Ascending aorta (tissue), 2 donors: ENCODE results near the gene ANKFN1. TPM values are rescaled to one million over a fixed set of nuclear protein-coding genes. Genes with fewer than 3 reads are reported as not detected.

Experiments
- DNase-seq, 2 donors: peaks; one replicate each; pipeline ENCODE4 v3.0.0-alpha.2; 2019; ENCODE audit warnings: low spot score in 2 of 2
- H3K27ac ChIP-seq, 2 donors: fragments of 200-600 bp; sonication (generic); one replicate each; pipeline ENCODE4 v1.5.1; 2016 to 2017; ENCODE audit warnings: mild to moderate bottlenecking in 1 of 2
- H3K27me3 ChIP-seq: fragments of 200-600 bp; sonication (generic); one replicate; pipeline ENCODE4 v1.5.1; 2017
- H3K36me3 ChIP-seq, 2 donors: fragments of 200-600 bp; sonication (generic); one replicate each; pipeline ENCODE4 v1.5.1; 2016
- H3K4me1 ChIP-seq, 2 donors: fragments of 200-600 bp; sonication (generic); one replicate each; pipeline ENCODE4 v1.5.1; 2016 to 2017; ENCODE audit warnings: mild to moderate bottlenecking in 1 of 2
- H3K4me3 ChIP-seq, 2 donors: fragments of 200-600 bp; sonication (generic); one replicate each; pipeline ENCODE4 v1.5.1; 2016 to 2017; ENCODE audit warnings: mild to moderate bottlenecking in 1 of 2
- H3K9me3 ChIP-seq, 2 donors: fragments of 200-600 bp; sonication (generic); one replicate each; pipeline ENCODE4 v1.5.1; 2016
- intact Hi-C: fragments of 100-400 bp; cut with DNase I; formaldehyde crosslinking; loops from one replicate; pipeline ENCODE4 v1.15.1; 2023
- total RNA-seq: library from RNA; depleted of rRNA; stranded (reverse); fragments of >200 nt; gene quantifications from one replicate; pipeline ENCODE4 v1.1.0, GENCODE V29; 2016
- TF ChIP-seq, protein P1 (sequence below), 3 experiments: fragments of 200-600 bp in 2 of 3; fragments of 450-650 bp in 1 of 3; sonication (generic) in 2 of 3; IDR thresholded peaks; one replicate each; pipeline ENCODE4 v1.5.1; 2016 to 2019; ENCODE audit warnings: antibody characterized with exemption in 3 of 3, mild to moderate bottlenecking in 1 of 3, moderate library complexity in 1 of 3

The ANKFN1 gene
- total RNA-seq, 1 donor from 2014 or later = not detected

DNA sequence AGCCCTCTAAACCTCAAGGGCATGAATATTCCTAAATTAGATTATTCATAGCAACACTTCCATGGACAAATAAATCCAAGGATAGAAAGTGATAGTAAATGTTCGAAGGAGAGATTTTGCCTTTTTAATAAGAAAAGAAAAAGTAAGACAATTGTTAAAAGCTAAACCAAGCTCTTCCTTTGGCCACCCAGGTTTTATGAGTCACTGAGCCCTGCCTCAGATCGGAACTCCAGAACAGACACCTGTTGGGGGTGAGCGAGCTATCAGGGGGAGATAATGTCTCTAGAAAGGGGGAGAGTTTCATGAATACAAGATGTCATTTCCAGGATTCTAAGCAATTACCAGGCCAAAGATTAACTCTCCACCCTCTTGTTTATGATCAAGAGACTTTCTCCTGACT, 171.4 kb downstream of the ANKFN1 start:
- H3K27ac ChIP-seq = no peak overlapping the region
- H3K27me3 ChIP-seq = no peaks in the 10 kb centered on the region
- no peaks in the 10 kb centered on the region for H3K4me1 ChIP-seq
- TF ChIP-seq, protein P1, sequence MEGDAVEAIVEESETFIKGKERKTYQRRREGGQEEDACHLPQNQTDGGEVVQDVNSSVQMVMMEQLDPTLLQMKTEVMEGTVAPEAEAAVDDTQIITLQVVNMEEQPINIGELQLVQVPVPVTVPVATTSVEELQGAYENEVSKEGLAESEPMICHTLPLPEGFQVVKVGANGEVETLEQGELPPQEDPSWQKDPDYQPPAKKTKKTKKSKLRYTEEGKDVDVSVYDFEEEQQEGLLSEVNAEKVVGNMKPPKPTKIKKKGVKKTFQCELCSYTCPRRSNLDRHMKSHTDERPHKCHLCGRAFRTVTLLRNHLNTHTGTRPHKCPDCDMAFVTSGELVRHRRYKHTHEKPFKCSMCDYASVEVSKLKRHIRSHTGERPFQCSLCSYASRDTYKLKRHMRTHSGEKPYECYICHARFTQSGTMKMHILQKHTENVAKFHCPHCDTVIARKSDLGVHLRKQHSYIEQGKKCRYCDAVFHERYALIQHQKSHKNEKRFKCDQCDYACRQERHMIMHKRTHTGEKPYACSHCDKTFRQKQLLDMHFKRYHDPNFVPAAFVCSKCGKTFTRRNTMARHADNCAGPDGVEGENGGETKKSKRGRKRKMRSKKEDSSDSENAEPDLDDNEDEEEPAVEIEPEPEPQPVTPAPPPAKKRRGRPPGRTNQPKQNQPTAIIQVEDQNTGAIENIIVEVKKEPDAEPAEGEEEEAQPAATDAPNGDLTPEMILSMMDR (IDR thresholded peaks at IDR 0.05) = no peak
- no peak overlapping the region for H3K4me3 ChIP-seq
- intact Hi-C loops = no loop called here
- H3K9me3 ChIP-seq = no peaks in the 10 kb centered on the region
- H3K36me3 ChIP-seq = no peaks in the 10 kb centered on the region
- DNase-seq = no peak

DNA sequence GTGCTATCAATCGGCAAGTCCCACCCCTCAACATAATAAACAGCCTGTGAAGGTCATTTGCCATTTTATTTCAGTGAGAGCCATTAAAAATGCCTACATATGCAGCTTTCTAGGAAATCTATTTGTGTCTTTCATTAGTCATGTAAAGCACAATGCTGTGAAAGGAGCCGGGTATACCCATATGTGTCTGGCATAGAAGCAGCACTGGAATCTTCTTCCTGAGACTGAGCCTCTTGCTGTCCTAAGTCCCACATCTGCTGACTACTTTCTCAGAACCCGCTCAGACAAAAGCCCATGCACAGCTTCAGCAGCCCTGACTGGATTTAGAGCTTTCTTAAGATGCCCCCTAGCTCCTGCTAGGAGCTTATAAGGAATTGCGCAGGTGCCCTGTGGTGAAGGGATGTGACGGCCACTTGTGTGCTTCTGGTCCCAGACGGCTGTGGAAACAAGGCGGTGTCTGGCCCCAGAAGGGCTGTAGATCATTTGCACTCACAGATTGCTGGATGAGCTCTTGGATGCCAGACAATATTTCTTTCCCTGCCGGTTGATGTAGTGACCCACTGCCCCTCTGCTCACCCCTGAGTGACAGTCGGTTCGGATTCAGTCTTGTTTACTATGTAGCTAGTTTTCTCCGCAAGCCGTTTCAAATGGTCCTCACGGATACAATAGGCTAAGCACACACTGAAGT, 172.2 kb downstream of the ANKFN1 start:
- H3K36me3 ChIP-seq = no peaks in the 10 kb centered on the region
- intact Hi-C loops = no loop called here
- H3K4me3 ChIP-seq = no peak overlapping the region
- no peaks in the 10 kb centered on the region for H3K9me3 ChIP-seq
- no peak for DNase-seq
- no peaks in the 10 kb centered on the region for H3K27me3 ChIP-seq
- TF ChIP-seq, protein P1 (IDR thresholded peaks at IDR 0.05) = no peak
- no peak overlapping the region for H3K27ac ChIP-seq
- H3K4me1 ChIP-seq = no peaks in the 10 kb centered on the region

DNA sequence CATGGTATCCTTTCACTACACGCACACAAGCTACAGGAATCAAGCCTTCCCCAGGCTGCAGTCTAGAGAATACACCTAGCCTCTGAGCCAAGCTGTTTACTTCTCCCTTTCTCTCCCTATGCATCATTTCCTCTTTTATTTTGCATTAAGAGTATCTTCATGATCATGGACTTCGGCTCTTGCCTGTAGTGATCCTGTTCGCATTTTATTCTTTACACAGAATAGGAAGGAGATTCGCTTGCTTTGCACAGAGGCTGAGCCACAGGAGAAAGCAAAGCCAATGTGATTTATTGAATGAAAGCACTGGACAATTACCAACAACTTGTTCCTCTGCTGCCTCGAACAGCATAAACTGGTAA, 172.7 kb downstream of the ANKFN1 start:
- no peak for DNase-seq
- no peaks in the 10 kb centered on the region for H3K4me1 ChIP-seq
- no peaks in the 10 kb centered on the region for H3K27me3 ChIP-seq
- H3K27ac ChIP-seq = no peak overlapping the region
- H3K36me3 ChIP-seq = no peaks in the 10 kb centered on the region
- intact Hi-C loops = no loop called here
- H3K4me3 ChIP-seq = no peak overlapping the region
- H3K9me3 ChIP-seq = no peaks in the 10 kb centered on the region
- TF ChIP-seq, protein P1 (IDR thresholded peaks at IDR 0.05) = no peak

DNA sequence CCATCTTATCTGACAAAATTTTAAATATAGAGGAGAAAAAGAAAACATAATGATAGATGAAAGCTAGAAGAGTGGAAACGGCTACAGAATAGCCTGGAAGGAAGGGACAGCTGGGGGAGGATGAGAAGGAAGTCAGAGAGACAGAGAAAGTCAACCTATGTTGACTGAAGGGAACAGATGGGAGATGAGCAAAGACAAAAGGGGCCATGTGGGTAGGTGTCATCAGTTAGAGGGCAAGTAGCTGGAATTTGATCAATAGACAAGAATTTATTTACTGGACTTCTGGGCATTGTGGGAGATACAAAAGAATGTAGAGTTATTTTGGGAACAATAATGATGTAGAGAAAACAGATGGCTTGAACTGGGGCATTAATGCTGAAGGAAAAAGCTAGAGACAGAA, 194.4 kb downstream of the ANKFN1 start:
- H3K4me3 ChIP-seq = no peak overlapping the region
- no peaks in the 10 kb centered on the region for H3K27me3 ChIP-seq
- no peak for DNase-seq
- H3K36me3 ChIP-seq = no peaks in the 10 kb centered on the region
- intact Hi-C loops = no loop called here
- H3K4me1 ChIP-seq = no peaks in the 10 kb centered on the region
- H3K9me3 ChIP-seq = no peaks in the 10 kb centered on the region
- H3K27ac ChIP-seq = no peak overlapping the region
- TF ChIP-seq, protein P1 (IDR thresholded peaks at IDR 0.05) = no peak

DNA sequence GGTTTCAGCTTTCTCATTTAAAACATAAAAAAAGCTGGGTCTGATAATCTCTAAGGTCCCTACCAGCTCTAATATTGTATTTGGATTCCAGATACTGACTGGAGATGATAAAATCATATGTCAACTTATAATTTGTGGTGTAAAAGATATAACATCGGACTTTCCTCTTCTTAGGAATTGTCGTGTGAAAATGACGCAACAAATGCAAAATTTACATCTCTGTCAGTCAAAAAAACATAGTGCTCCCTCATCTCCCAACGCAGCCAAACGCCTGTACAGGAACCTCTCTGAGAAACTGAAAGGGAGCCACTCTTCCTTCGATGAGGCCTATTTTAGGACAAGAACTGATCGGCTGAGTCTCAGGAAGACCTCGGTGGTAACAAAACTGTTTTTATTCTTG, 197.3 kb downstream of the ANKFN1 start:
- H3K27me3 ChIP-seq = no peaks in the 10 kb centered on the region
- no peaks in the 10 kb centered on the region for H3K4me1 ChIP-seq
- TF ChIP-seq, protein P1 (IDR thresholded peaks at IDR 0.05) = no peak
- no peaks in the 10 kb centered on the region for H3K9me3 ChIP-seq
- no peak overlapping the region for H3K4me3 ChIP-seq
- no peaks in the 10 kb centered on the region for H3K36me3 ChIP-seq
- intact Hi-C loops = no loop called here
- no peak for DNase-seq
- no peak overlapping the region for H3K27ac ChIP-seq

DNA sequence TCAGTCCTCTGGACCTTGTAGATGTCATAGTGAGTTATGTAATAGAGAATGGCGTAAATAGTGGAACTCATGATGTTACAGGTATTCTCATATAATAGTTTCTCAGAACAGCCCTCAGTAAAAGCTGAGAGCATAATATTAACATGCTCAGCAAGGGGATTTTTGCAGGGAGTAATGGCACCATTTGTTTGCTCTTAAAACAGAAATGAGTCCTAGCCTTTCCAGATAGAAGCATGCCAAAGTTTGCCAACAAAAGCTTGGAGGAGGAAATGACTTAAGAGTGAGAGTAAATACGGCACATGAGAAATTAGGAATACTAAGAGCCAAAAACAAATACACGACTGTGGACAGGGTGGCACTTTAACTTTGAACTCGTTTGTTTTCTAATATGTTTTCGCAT, 198.4 kb downstream of the ANKFN1 start:
- Histone ChIP-seq H3K36me3 (no peaks in the 10 kb centered on the region), H3K27me3 (no peaks in the 10 kb centered on the region), H3K27ac (peak overlapping the region in 1 of 2 donors; percentile 10), H3K4me3 (no peak overlapping the region), H3K9me3 (no peaks in the 10 kb centered on the region), H3K4me1 (no peaks in the 10 kb centered on the region)
- TF ChIP-seq, protein P1 (IDR thresholded peaks at IDR 0.05) = no peak
- intact Hi-C loops = loop anchor here (1.0 kb wide), 1 partner anchor 17 kb away; no protein-coding TSS in a partner anchor
- DNase-seq = no peak
